Loucy (cell line): ENCODE data around the gene COX6B2.

ENCODE experiments used
- H2AFZ ChIP-seq: fragments of 200-600 bp; sonication (generic); 2 replicates; pipeline ENCODE4 v1.6.0; 2016; ENCODE audit warnings: antibody characterized with exemption, mild to moderate bottlenecking, low read length, moderate library complexity
- H3F3A ChIP-seq: fragments of 200-600 bp; 2 replicates; pipeline ENCODE4 v1.6.0; 2016; ENCODE audit warnings: antibody characterized with exemption, low read depth, mild to moderate bottlenecking
- H3K27me3 ChIP-seq: fragments of 200-600 bp; sonication (generic); 2 replicates; pipeline ENCODE4 v1.6.1; 2014; ENCODE audit warnings: low read length, mild to moderate bottlenecking; ENCODE audit not compliant: insufficient read depth, poor library complexity, severe bottlenecking
- H3K36me3 ChIP-seq: fragments of 200-600 bp; sonication (generic); 2 replicates; pipeline ENCODE4 v1.6.1; 2016; ENCODE audit warnings: low read length; ENCODE audit not compliant: insufficient read depth
- H3K4me1 ChIP-seq: fragments of 200-600 bp; sonication (generic); 2 replicates; pipeline ENCODE4 v1.5.1; 2014; ENCODE audit warnings: low read length, mild to moderate bottlenecking; ENCODE audit not compliant: insufficient read depth, poor library complexity, severe bottlenecking
- H3K4me2 ChIP-seq: fragments of 200-600 bp; sonication (generic); 2 replicates; pipeline ENCODE4 v1.6.0; 2014; ENCODE audit warnings: antibody characterized with exemption, low read length, low read depth, mild to moderate bottlenecking; ENCODE audit not compliant: poor library complexity, severe bottlenecking
- H3K4me3 ChIP-seq: fragments of 200-600 bp; sonication (generic); 2 replicates; pipeline ENCODE4 v1.5.1; 2014; ENCODE audit warnings: low read length, mild to moderate bottlenecking, mixed read lengths; ENCODE audit not compliant: poor library complexity, severe bottlenecking
- H3K79me2 ChIP-seq: fragments of 200-600 bp; sonication (generic); 2 replicates; pipeline ENCODE4 v1.6.1; 2014; ENCODE audit warnings: low read length; ENCODE audit not compliant: insufficient read depth
- H3K9ac ChIP-seq: fragments of 200-600 bp; sonication (generic); 2 replicates; pipeline ENCODE4 v1.6.0; 2014; ENCODE audit warnings: mild to moderate bottlenecking, low read depth, low read length, moderate library complexity; ENCODE audit not compliant: poor library complexity, severe bottlenecking
- H3K9me2 ChIP-seq: fragments of 200-600 bp; sonication (generic); replicated peaks from 2 replicates; pipeline ENCODE4 v1.6.1; 2016; ENCODE audit warnings: low read depth, low read length, mixed read lengths
- H3K9me3 ChIP-seq: fragments of 200-600 bp; sonication (generic); 2 replicates; pipeline ENCODE4 v1.6.1; 2014; ENCODE audit warnings: mild to moderate bottlenecking, antibody characterized with exemption, low read length, low read depth; ENCODE audit not compliant: insufficient read depth
- H4K20me1 ChIP-seq: fragments of 200-600 bp; sonication (generic); 2 replicates; pipeline ENCODE4 v1.6.0; 2014; ENCODE audit warnings: antibody characterized with exemption, low read length, mild to moderate bottlenecking; ENCODE audit not compliant: insufficient read depth, poor library complexity, severe bottlenecking
- EZH2phosphoT487 ChIP-seq: fragments of 200-600 bp; IDR thresholded peaks from 2 replicates; pipeline ENCODE4 v1.6.1; 2018; ENCODE audit warnings: antibody characterized with exemption, mild to moderate bottlenecking, moderate library complexity, borderline replicate concordance
- TF ChIP-seq, protein P1 (sequence below): fragments of 200-600 bp; sonication (generic); conservative IDR thresholded peaks from 2 replicates; pipeline ENCODE4 v1.5.1; 2014; ENCODE audit warnings: mild to moderate bottlenecking, antibody characterized with exemption, low read length

Gene COX6B2

DNA sequence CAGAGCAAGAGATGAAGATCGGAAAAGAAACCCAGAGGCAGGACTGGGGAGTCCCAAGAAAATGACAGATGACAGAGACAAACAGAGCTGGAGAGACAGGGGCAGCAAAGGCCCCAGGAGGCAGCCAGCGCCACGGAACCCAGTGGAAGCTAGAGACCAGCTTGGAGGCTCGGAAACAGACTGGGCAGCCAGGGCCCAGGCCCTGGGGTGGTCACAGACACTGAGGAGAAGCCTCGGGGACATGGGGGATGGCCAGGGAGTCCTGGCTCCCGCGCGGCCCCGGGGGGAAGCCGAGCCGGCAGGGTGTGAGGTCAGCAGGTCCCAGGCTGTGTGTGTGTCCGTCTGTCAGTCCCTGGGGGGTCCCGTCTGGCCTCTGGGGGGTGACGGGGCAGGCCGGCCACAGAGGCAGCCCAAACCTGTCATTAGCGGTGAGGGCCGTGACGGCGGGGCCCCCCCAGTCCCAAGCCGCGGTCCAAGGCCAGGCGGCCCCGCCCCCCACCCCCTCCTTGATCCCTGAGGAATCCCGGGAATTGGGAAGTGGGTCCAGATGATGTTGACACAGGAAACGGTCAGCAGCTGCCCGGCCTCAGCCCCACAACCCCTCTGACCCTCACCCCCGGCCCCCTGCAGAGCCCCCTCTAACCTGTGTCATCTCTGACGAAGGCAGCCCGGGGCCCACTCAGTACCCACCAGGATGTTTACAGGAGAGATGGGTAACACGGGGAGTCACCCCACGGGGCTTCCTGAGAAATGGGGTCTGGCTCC lies 19.7 kb upstream of the COX6B2 start:
- Histone ChIP-seq H3K36me3 (no peaks in the 10 kb centered on the region), H3K4me2 (no peak overlapping the region), H3F3A (no peaks in the 10 kb centered on the region), H3K9ac (no peak overlapping the region), H4K20me1 (no peaks in the 10 kb centered on the region), H3K9me3 (no peaks in the 10 kb centered on the region), H2AFZ (no peak overlapping the region), H3K27me3 (no peaks in the 10 kb centered on the region), H3K79me2 (no peaks in the 10 kb centered on the region), H3K4me3 (no peak overlapping the region), H3K9me2 (no peaks in the 10 kb centered on the region), H3K4me1 (no peaks in the 10 kb centered on the region)
- TF ChIP-seq, protein P1, sequence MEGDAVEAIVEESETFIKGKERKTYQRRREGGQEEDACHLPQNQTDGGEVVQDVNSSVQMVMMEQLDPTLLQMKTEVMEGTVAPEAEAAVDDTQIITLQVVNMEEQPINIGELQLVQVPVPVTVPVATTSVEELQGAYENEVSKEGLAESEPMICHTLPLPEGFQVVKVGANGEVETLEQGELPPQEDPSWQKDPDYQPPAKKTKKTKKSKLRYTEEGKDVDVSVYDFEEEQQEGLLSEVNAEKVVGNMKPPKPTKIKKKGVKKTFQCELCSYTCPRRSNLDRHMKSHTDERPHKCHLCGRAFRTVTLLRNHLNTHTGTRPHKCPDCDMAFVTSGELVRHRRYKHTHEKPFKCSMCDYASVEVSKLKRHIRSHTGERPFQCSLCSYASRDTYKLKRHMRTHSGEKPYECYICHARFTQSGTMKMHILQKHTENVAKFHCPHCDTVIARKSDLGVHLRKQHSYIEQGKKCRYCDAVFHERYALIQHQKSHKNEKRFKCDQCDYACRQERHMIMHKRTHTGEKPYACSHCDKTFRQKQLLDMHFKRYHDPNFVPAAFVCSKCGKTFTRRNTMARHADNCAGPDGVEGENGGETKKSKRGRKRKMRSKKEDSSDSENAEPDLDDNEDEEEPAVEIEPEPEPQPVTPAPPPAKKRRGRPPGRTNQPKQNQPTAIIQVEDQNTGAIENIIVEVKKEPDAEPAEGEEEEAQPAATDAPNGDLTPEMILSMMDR = no peak

DNA sequence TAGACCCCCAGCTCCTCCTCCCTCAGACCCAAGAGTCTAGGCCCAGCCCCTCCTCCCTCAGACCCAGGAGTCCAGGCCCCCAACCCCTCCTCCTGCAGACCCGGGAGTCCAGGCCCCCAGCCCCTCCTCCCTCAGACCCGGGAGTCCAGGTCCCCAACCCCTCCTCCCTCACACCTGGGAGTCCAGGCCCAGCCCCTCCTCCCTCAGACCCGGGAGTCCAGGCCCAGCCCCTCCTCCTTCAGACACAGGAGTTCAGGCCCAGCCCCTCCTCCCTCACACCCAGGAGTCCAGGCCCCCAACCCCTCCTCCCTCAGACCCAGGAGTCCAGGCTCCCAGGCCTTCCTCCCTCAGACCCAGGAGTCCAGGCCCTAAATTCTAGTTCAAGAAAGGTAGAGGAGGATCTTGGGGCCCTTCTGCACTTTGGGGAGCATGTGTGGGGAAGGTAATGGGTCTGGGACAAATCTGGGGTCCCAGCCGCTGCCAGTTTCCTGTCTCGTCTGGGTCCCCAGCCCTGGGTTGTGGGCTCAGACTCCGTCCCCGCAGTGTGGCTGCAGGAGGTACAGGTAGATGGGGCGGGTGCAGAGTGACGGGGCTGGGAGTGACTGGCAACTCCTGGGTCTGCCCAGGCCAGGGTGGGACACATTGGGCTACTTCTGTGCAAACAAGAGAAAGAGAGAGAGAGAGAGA lies 18.9 kb upstream of the COX6B2 start:
- Histone ChIP-seq H3K4me1 (no peaks in the 10 kb centered on the region), H3K27me3 (no peaks in the 10 kb centered on the region), H3K4me2 (no peak overlapping the region), H4K20me1 (no peaks in the 10 kb centered on the region), H3K9ac (no peak overlapping the region), H3K4me3 (no peak overlapping the region), H3K36me3 (no peaks in the 10 kb centered on the region), H2AFZ (no peak overlapping the region), H3K9me3 (no peaks in the 10 kb centered on the region), H3K79me2 (no peaks in the 10 kb centered on the region), H3F3A (no peaks in the 10 kb centered on the region), H3K9me2 (no peaks in the 10 kb centered on the region)
- TF ChIP-seq, protein P1 = no peak
- TF ChIP-seq EZH2phosphoT487 = no peak

DNA sequence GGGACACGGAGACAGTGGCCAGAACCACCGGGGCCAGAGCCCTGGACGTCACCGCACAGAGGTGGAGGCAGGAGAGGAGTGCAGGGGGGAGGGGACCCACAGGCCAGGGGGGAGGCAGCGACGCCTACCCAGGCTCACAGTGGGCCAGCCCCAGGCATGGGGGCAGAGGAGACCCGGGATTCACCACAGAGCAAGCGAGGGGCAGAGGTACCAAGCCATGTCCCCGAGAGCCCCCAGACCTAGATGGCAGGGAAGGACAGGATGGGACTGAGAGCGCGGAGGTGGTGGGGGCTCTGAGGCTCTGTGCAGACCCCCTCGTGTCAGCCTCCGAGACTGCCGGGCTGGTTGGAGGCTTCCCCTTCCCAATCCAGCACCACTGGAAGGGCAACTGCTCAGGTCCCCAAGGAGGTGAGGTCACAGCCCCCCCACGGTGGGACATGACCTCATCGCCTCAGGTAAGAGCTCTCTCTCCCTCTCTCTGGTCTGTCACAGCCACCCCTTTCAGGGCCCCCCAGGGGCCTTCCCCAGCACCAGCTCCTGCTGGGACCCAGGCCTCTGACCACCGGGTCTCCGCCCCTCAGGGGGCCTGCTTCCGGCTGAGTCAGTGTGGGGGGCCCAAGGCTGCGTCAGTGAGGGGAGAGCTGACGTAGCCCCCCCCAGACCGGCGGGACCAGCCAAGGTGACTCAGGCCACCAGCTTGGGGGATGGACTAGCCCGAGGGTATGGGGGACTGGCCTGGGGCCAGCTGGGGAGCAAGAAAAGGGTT lies 18.0 kb upstream of the COX6B2 start:
- Histone ChIP-seq H3F3A (no peaks in the 10 kb centered on the region), H3K4me2 (peak overlapping the region; percentile 2), H3K79me2 (no peaks in the 10 kb centered on the region), H3K4me3 (no peak overlapping the region), H3K9me2 (no peaks in the 10 kb centered on the region), H4K20me1 (no peaks in the 10 kb centered on the region), H3K9ac (no peak overlapping the region), H2AFZ (no peak overlapping the region), H3K9me3 (no peaks in the 10 kb centered on the region), H3K36me3 (no peaks in the 10 kb centered on the region), H3K4me1 (no peaks in the 10 kb centered on the region), H3K27me3 (no peaks in the 10 kb centered on the region)
- TF ChIP-seq, protein P1 = no peak
- TF ChIP-seq EZH2phosphoT487 = no peak
